Astrocyte (in vitro differentiated cells and primary cell): Measurements from ENCODE around the gene RDH16. TPM values are rescaled to one million over a fixed set of nuclear protein-coding genes. Genes with fewer than 3 reads are reported as not detected.

Experiments
- DNase-seq: peaks from one replicate; pipeline ENCODE4 v3.0.0-alpha.2; 2010; ENCODE audit warnings: low read depth
- FAIRE-seq: peaks from 2 replicates; lab custom pipeline; 2011; peaks lifted over from hg19 to GRCh38; lab: Jason Lieb, UNC
- H2AFZ ChIP-seq: 2 replicates; pipeline ENCODE4 v1.6.0; 2012; ENCODE audit warnings: low read depth, low read length, inconsistent platforms
- H3K27ac ChIP-seq: 2 replicates; pipeline ENCODE4 v1.5.1; 2011; ENCODE audit warnings: low read depth, low read length, inconsistent platforms
- H3K27me3 ChIP-seq: 2 replicates; pipeline ENCODE4 v1.6.0; 2011; ENCODE audit warnings: low read length, inconsistent platforms; ENCODE audit not compliant: insufficient read depth
- H3K36me3 ChIP-seq: 2 replicates; pipeline ENCODE4 v1.5.1; 2011; ENCODE audit warnings: low read length, inconsistent platforms; ENCODE audit not compliant: insufficient read depth
- H3K4me1 ChIP-seq: 2 replicates; pipeline ENCODE4 v1.5.1; 2011; ENCODE audit warnings: low read length, inconsistent platforms; ENCODE audit not compliant: insufficient read depth
- H3K4me2 ChIP-seq: 2 replicates; pipeline ENCODE4 v1.6.0; 2012; ENCODE audit warnings: low read length, inconsistent platforms
- H3K4me3 ChIP-seq: 2 replicates; pipeline ENCODE4 v1.5.1; 2011; ENCODE audit warnings: low read depth, mild to moderate bottlenecking, low read length, inconsistent platforms; ENCODE audit not compliant: insufficient read depth
- H3K79me2 ChIP-seq: 2 replicates; pipeline ENCODE4 v1.6.0; 2012; ENCODE audit warnings: mild to moderate bottlenecking, low read length, inconsistent platforms; ENCODE audit not compliant: insufficient read depth
- H3K9ac ChIP-seq: 2 replicates; pipeline ENCODE4 v1.6.0; 2012; ENCODE audit warnings: mild to moderate bottlenecking, low read length, inconsistent platforms
- H3K9me3 ChIP-seq: 2 replicates; pipeline ENCODE4 v1.5.1; 2012; ENCODE audit warnings: low read depth, mild to moderate bottlenecking, low read length, inconsistent platforms; ENCODE audit not compliant: insufficient read depth
- H4K20me1 ChIP-seq: 2 replicates; pipeline ENCODE4 v1.6.0; 2012; ENCODE audit warnings: low read length, inconsistent platforms; ENCODE audit not compliant: insufficient read depth
- H3K27ac Mint-ChIP-seq: one replicate; pipeline ENCODE4 v1.8.0; 2021; ENCODE audit warnings: mild to moderate bottlenecking, mixed read lengths; ENCODE audit not compliant: unreplicated experiment
- H3K27me3 Mint-ChIP-seq: one replicate; pipeline ENCODE4 v1.8.0; 2021; ENCODE audit warnings: low read depth, mixed read lengths; ENCODE audit not compliant: unreplicated experiment
- H3K36me3 Mint-ChIP-seq: one replicate; pipeline ENCODE4 v1.8.0; 2021; ENCODE audit warnings: low read depth, mixed read lengths; ENCODE audit not compliant: unreplicated experiment
- H3K4me1 Mint-ChIP-seq: one replicate; pipeline ENCODE4 v1.8.0; 2021; ENCODE audit warnings: low read depth, mixed read lengths; ENCODE audit not compliant: unreplicated experiment
- H3K4me3 Mint-ChIP-seq: one replicate; pipeline ENCODE4 v1.8.0; 2021; ENCODE audit warnings: mild to moderate bottlenecking, moderate library complexity, mixed read lengths; ENCODE audit not compliant: unreplicated experiment
- H3K9me3 Mint-ChIP-seq: one replicate; pipeline ENCODE4 v1.8.0; 2021; ENCODE audit warnings: mild to moderate bottlenecking, mixed read lengths; ENCODE audit not compliant: unreplicated experiment
- CTCF ChIP-seq: IDR thresholded peaks from 2 replicates; pipeline ENCODE4 v1.5.1; 2011; ENCODE audit warnings: low read depth, mild to moderate bottlenecking, inconsistent platforms, low read length, moderate library complexity; ENCODE audit not compliant: insufficient read depth
- EZH2 ChIP-seq: IDR thresholded peaks from 2 replicates; pipeline ENCODE4 v1.6.1; 2012; ENCODE audit warnings: mild to moderate bottlenecking, low read length, inconsistent platforms; ENCODE audit not compliant: insufficient read depth
- total RNA-seq: library from RNA; stranded (reverse); gene quantifications from 2 replicates; pipeline ENCODE4 v1.2.1, GENCODE V29; 2021

RDH16 gene
- total RNA-seq, 1 donor from 2014 or later: 0.32 TPM

GRCh38 chr12:56951582-56952339 is 5.6 kb downstream of the RDH16 start:
- Histone ChIP-seq H2AFZ (no peak overlapping the region), H3K9ac (no peak overlapping the region), H3K4me2 (no peak overlapping the region), H3K4me1 (no peaks in the 10 kb centered on the region), H3K27me3 (no peaks in the 10 kb centered on the region), H3K9me3 (no peaks in the 10 kb centered on the region), H4K20me1 (no peaks in the 10 kb centered on the region), H3K4me3 (no peak overlapping the region), H3K36me3 (no peaks in the 10 kb centered on the region), H3K27ac (no peak overlapping the region), H3K79me2 (no peaks in the 10 kb centered on the region)
- TF ChIP-seq CTCF (no peak), EZH2 (no peak)
- Mint-ChIP-seq H3K27me3 (peaks cover 29% of the 10 kb centered on the region), H3K27ac (no peak overlapping the region), H3K4me1 (no peaks in the 10 kb centered on the region), H3K4me3 (no peak overlapping the region), H3K36me3 (peaks cover 8% of the 10 kb centered on the region), H3K9me3 (peaks cover 3% of the 10 kb centered on the region)
- DNase-seq (no peak), FAIRE-seq (no peak)

GRCh38 chr12:56948881-56949280 is 8.5 kb downstream of the RDH16 start:
- Mint-ChIP-seq H3K9me3 (peaks cover 3% of the 10 kb centered on the region), H3K4me3 (no peak overlapping the region)
- no peak overlapping the region for H3K4me2 ChIP-seq

More at GRCh38 chr12:56948881-56949280, 8.5 kb downstream of the RDH16 start:
- H3K27ac Mint-ChIP-seq: no peak overlapping the region
- Histone ChIP-seq H3K4me3 (no peak overlapping the region), H3K36me3 (no peaks in the 10 kb centered on the region), H3K4me1 (no peaks in the 10 kb centered on the region), H3K79me2 (no peaks in the 10 kb centered on the region), H3K9ac (no peak overlapping the region), H4K20me1 (no peaks in the 10 kb centered on the region), H3K27ac (no peak overlapping the region), H3K27me3 (no peaks in the 10 kb centered on the region), H3K9me3 (no peaks in the 10 kb centered on the region), H2AFZ (no peak overlapping the region)
- peaks cover 19% of the 10 kb centered on the region for H3K27me3 Mint-ChIP-seq
- peaks cover 8% of the 10 kb centered on the region for H3K36me3 Mint-ChIP-seq
- DNase-seq (no peak), FAIRE-seq (no peak)
- no peaks in the 10 kb centered on the region for H3K4me1 Mint-ChIP-seq
- TF ChIP-seq EZH2 (no peak), CTCF (no peak)
